ENCODE data around the gene WWOX. TPM values are rescaled to one million over a fixed set of nuclear protein-coding genes. Genes with fewer than 3 reads are reported as not detected.
A peak's percentile ranks its signal among the peaks of the same experiment; 100 is the strongest.

The WWOX gene
- total and polyA plus RNA-seq, 2 of the 8 experiments (the other 6 are each of a cell fraction or from before 2014, with no cell fraction given) = 5.4 to 16.7 TPM

DNA sequence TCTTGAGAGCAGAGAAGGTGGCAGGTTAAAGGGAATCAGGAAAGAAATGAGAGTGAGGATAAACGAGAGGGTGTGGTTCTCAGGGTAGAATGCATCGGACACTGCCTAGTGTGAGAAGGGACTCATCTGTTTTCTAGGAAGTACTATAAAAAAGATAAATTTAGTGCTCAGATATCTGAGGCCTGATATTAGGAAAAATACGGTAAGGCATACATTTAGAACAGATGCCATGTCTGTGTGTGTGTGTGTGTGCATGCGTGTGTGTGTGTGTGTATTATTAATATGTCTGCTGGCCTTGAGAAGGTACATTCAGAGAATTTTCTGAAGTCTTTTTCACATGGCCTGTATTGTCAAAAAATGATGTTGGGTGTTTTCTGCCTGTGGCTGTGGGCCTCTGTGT lies 1086.3 kb downstream of the WWOX start:
- Histone ChIP-seq H2BK20ac (ENCODE audit: low read length) (0 out of 2 replicates have a peak overlapping the region, but pooled peaks have one; percentile 43), H3K4me1 (replicated peaks in 1 of 4; ENCODE audit: control insufficient read depth in 3 of 4, insufficient read depth in 4 of 4, low read length in 3 of 4) (peaks cover 0 to 6% (median 5%) of the 10 kb centered on the region in 4 experiments; a peak in 3 of 7 replicates), H3K4me2 (ENCODE audit: insufficient read depth in 1 of 2, low read depth in 2 of 2, low read length in 2 of 2) (no peak overlapping the region), H3K23ac (ENCODE audit: insufficient read length) (no peak overlapping the region), H3K9me3 (ENCODE audit: insufficient read depth in 2 of 2, low read depth in 1 of 2, low read length in 1 of 2) (no peaks in the 10 kb centered on the region), H3K4ac (replicated peaks; ENCODE audit: insufficient read length, low read depth, low read length) (no peak overlapping the region), H2BK12ac (ENCODE audit: low read depth, low read length) (peak overlapping the region; percentile 91; the same call in 1 of the 2 replicates), H3K36me3 (ENCODE audit: control insufficient read depth in 2 of 4, insufficient read depth in 4 of 4, low read length in 3 of 4) (no peaks in the 10 kb centered on the region), H3K79me1 (ENCODE audit: low read depth, low read length) (no peaks in the 10 kb centered on the region), H3K27ac (ENCODE audit: low read depth, low read length) (no peak overlapping the region), H3K18ac (ENCODE audit: extremely low read depth, low read length) (no peak overlapping the region), H3K79me2 (ENCODE audit: control insufficient read depth in 1 of 2, insufficient read depth in 2 of 2, low read length in 2 of 2) (no peaks in the 10 kb centered on the region), H3K23me2 (ENCODE audit: low read depth, low read length) (no peaks in the 10 kb centered on the region), H3K14ac (ENCODE audit: insufficient read length) (no peak overlapping the region), H2BK5ac (ENCODE audit: low read depth, low read length) (no peak overlapping the region), H3K9ac (replicated peaks in 1 of 4; ENCODE audit: extremely low read depth in 1 of 4, low read depth in 3 of 4, low read length in 3 of 4) (no peak overlapping the region), H3K4me3 (ENCODE audit: extremely low read depth in 1 of 4, insufficient read depth in 2 of 4, low read depth in 3 of 4, low read length in 4 of 4) (no peak overlapping the region), H2BK15ac (ENCODE audit: low read length) (0 out of 2 replicates have a peak overlapping the region, but pooled peaks have one; percentile 65), H4K8ac (ENCODE audit: extremely low read depth, insufficient read depth, low read length) (no peak overlapping the region), H4K20me1 (replicated peaks in 1 of 2; ENCODE audit: control insufficient read depth in 1 of 2, insufficient read depth in 2 of 2, low read length in 2 of 2) (no peaks in the 10 kb centered on the region), H3K56ac (replicated peaks; ENCODE audit: insufficient read length, low read depth, low read length) (no peak overlapping the region), H2AFZ (ENCODE audit: low read length) (no peak overlapping the region), H4K5ac (ENCODE audit: insufficient read length, low read depth, low read length) (no peak overlapping the region), H2BK120ac (replicated peaks; ENCODE audit: low read depth, low read length) (no peak overlapping the region), H3K27me3 (replicated peaks in 1 of 4; ENCODE audit: control insufficient read depth in 3 of 4, extremely low read depth in 1 of 4, insufficient read depth in 3 of 4, low read length in 3 of 4) (no peaks in the 10 kb centered on the region), H4K91ac (replicated peaks; ENCODE audit: insufficient read length, low read length) (no peak overlapping the region), H2AK5ac (ENCODE audit: low read depth, low read length) (0 out of 2 replicates have a peak overlapping the region, but pooled peaks have one; percentile 10)
- FAIRE-seq (no peak), DNase-seq (ENCODE audit: low read depth in 1 of 2, low spot score in 2 of 2) (no peak)
- CTCF ChIA-PET (ENCODE audit: partially characterized antibody) = interaction anchor here (0.8 kb wide), 1 partner anchor 17 kb away, joined by 3 read pairs; no protein-coding TSS in a partner anchor
- 79% methylated on average over 4 of the region's 4 CpGs; no CpG with 5 or more reads in 1 of the 2 experiments for WGBS, 2 experiments (ENCODE audit: extremely low coverage in 1 of 2, insufficient coverage in 1 of 2, insufficient read length in 1 of 2, insufficient replicate concordance in 2 of 2, low coverage in 1 of 2, low lambda C conversion rate in 2 of 2, missing lambda C conversion rate in 1 of 2)
- POLR2A ChIA-PET (ENCODE audit: partially characterized antibody) = no interaction called here
- no peak for TF ChIP-seq ASH2L (IDR thresholded peaks at IDR 0.05; ENCODE audit: low read length)
- TF ChIP-seq EGR1 (IDR thresholded peaks at IDR 0.05; ENCODE audit: borderline replicate concordance, low read depth, low read length) = no peak
- TF ChIP-seq MAFK (IDR thresholded peaks at IDR 0.05; ENCODE audit: low read depth, low read length) = peak; percentile 14; the same call in 1 of the 2 replicates
- no peak for TF ChIP-seq ZNF274 (IDR thresholded peaks at IDR 0.05; ENCODE audit: borderline replicate concordance, extremely low read depth, low read length)

Data from H1 (cell line).